ENCODE measurements around the gene BAG1.

Gene BAG1

GRCh38 chr9:33260372-33260771 is 4.1 kb downstream of the BAG1 start:
- in situ Hi-C loops (cut with HindIII; ENCODE audit: low sequenced_read_pairs): no loop called here
- no peak for DNase-seq (ENCODE audit: low read depth)
- TF ChIP-seq CTCF (IDR thresholded peaks at IDR 0.05; ENCODE audit: low read depth, low read length, missing control alignments): no peak
- no peak overlapping the region for H3K4me3 ChIP-seq (ENCODE audit: low read depth, low read length)

GRCh38 chr9:33257276-33257675 is 7.2 kb downstream of the BAG1 start:
- H3K4me3 ChIP-seq (ENCODE audit: low read depth, low read length): no peak overlapping the region
- no peak for DNase-seq (ENCODE audit: low read depth)
- no peak for TF ChIP-seq CTCF (IDR thresholded peaks at IDR 0.05; ENCODE audit: low read depth, low read length, missing control alignments)
- in situ Hi-C loops (cut with HindIII; ENCODE audit: low sequenced_read_pairs): no loop called here

- no peak for DNase-seq (ENCODE audit: low read depth)
- TF ChIP-seq CTCF (IDR thresholded peaks at IDR 0.05; ENCODE audit: low read depth, low read length, missing control alignments): no peak
- no peak overlapping the region for H3K4me3 ChIP-seq (ENCODE audit: low read depth, low read length)
- in situ Hi-C loops (cut with HindIII; ENCODE audit: low sequenced_read_pairs): no loop called here
These were observed 8.3 kb downstream of the BAG1 start for GRCh38 chr9:33256236-33256635.

GRCh38 chr9:33255471-33255870 is 9.0 kb downstream of the BAG1 start:
- DNase-seq (ENCODE audit: low read depth): no peak
- H3K4me3 ChIP-seq (ENCODE audit: low read depth, low read length): no peak overlapping the region
- in situ Hi-C loops (cut with HindIII; ENCODE audit: low sequenced_read_pairs): no loop called here
- no peak for TF ChIP-seq CTCF (IDR thresholded peaks at IDR 0.05; ENCODE audit: low read depth, low read length, missing control alignments)

GRCh38 chr9:33255014-33255413 is 9.5 kb downstream of the BAG1 start:
- no peak for TF ChIP-seq CTCF (IDR thresholded peaks at IDR 0.05; ENCODE audit: low read depth, low read length, missing control alignments)
- no peak overlapping the region for H3K4me3 ChIP-seq (ENCODE audit: low read depth, low read length)
- in situ Hi-C loops (cut with HindIII; ENCODE audit: low sequenced_read_pairs): no loop called here
- DNase-seq (ENCODE audit: low read depth): no peak

- in situ Hi-C loops (cut with HindIII; ENCODE audit: low sequenced_read_pairs): no loop called here
- H3K4me3 ChIP-seq (ENCODE audit: low read depth, low read length): no peak overlapping the region
- no peak for DNase-seq (ENCODE audit: low read depth)
- TF ChIP-seq CTCF (IDR thresholded peaks at IDR 0.05; ENCODE audit: low read depth, low read length, missing control alignments): no peak
These were observed 10.3 kb downstream of the BAG1 start for GRCh38 chr9:33254211-33254610.

GRCh38 chr9:33250458-33250995 is 14.0 kb downstream of the BAG1 start:
- DNase-seq (ENCODE audit: low read depth): no peak
- no peak for TF ChIP-seq CTCF (IDR thresholded peaks at IDR 0.05; ENCODE audit: low read depth, low read length, missing control alignments)
- H3K4me3 ChIP-seq (ENCODE audit: low read depth, low read length): no peak overlapping the region
- in situ Hi-C loops (cut with HindIII; ENCODE audit: low sequenced_read_pairs): no loop called here
